Measurements from ENCODE around the gene HOXA11. TPM values are rescaled to one million over a fixed set of nuclear protein-coding genes. Genes with fewer than 3 reads are reported as not detected.

Gene HOXA11
- total and polyA plus RNA-seq, 4 donors = not detected

- DNase-seq (ENCODE audit: low spot score) = no peak
- Histone ChIP-seq H3K27ac (ENCODE audit: low read depth in 1 of 2, low read length in 2 of 2) (peak overlapping the region; percentile 52 to 72), H3K9me3 (ENCODE audit: control insufficient read depth in 4 of 4, low read length in 3 of 4) (peaks cover 0 to 11% (median 0%) of the 10 kb centered on the region in 4 donors), H3K9ac (ENCODE audit: low read depth in 1 of 2, low read length in 2 of 2) (no peak overlapping the region), H3K4me3 (ENCODE audit: low read depth in 1 of 3, low read length in 3 of 3) (peak overlapping the region in 1 of 3 donors; percentile 45), H3K27me3 (ENCODE audit: control insufficient read depth in 4 of 4, insufficient read depth in 4 of 4, low read length in 3 of 4) (peaks cover 5 to 30% (median 16%) of the 10 kb centered on the region in 4 donors), H3K36me3 (ENCODE audit: control insufficient read depth in 4 of 4, insufficient read depth in 3 of 4, low read depth in 1 of 4, low read length in 3 of 4) (no peaks in the 10 kb centered on the region), H3K4me1 (ENCODE audit: control insufficient read depth in 4 of 4, insufficient read depth in 4 of 4, low read length in 3 of 4) (peaks cover 0 to 19% (median 8%) of the 10 kb centered on the region in 4 donors)
- no peak for TF ChIP-seq HNF4G (IDR thresholded peaks at IDR 0.05)
- no peak for TF ChIP-seq FOXA1 (IDR thresholded peaks at IDR 0.05)
- TF ChIP-seq MAX (IDR thresholded peaks at IDR 0.05) = no peak
- TF ChIP-seq HNF4A (conservative IDR thresholded peaks at IDR 0.05) = no peak
- TF ChIP-seq GABPA (IDR thresholded peaks at IDR 0.05 in 1 of 2, conservative IDR thresholded peaks at IDR 0.05 in 1 of 2) = no peak
- no peak for TF ChIP-seq ATF3 (IDR thresholded peaks at IDR 0.05)
- no peak for TF ChIP-seq FOXA2 (IDR thresholded peaks at IDR 0.05)
- TF ChIP-seq ZBTB33 (IDR thresholded peaks at IDR 0.05) = no peak
- 10% methylated on average over 29 of the region's 29 CpGs for WGBS
These were observed 42.4 kb downstream of the HOXA11 start for GRCh38 chr7:27142580-27143022.

GRCh38 chr7:27141923-27142579, 43.0 kb downstream of the HOXA11 start:
- H3K36me3 ChIP-seq (ENCODE audit: control insufficient read depth in 4 of 4, insufficient read depth in 3 of 4, low read depth in 1 of 4, low read length in 3 of 4) = no peaks in the 10 kb centered on the region
- no peak overlapping the region for H3K9ac ChIP-seq (ENCODE audit: low read depth in 1 of 2, low read length in 2 of 2)
- no peak for DNase-seq (ENCODE audit: low spot score)
- no peak for TF ChIP-seq RAD21 (IDR thresholded peaks at IDR 0.05)
- TF ChIP-seq CTCF (IDR thresholded peaks at IDR 0.05; ENCODE audit: low read depth, low read length, missing input control) = peak; percentile 2
- 23% methylated on average over 30 of the region's 30 CpGs for WGBS
- peak overlapping the region in 1 of 3 donors; percentile 45 for H3K4me3 ChIP-seq (ENCODE audit: low read depth in 1 of 3, low read length in 3 of 3)
- H3K27ac ChIP-seq (ENCODE audit: low read depth in 1 of 2, low read length in 2 of 2) = peak overlapping the region in 1 of 2 donors; percentile 72
- H3K4me1 ChIP-seq (ENCODE audit: control insufficient read depth in 4 of 4, insufficient read depth in 4 of 4, low read length in 3 of 4) = peaks cover 0 to 14% (median 8%) of the 10 kb centered on the region in 4 donors
- peaks cover 4 to 30% (median 15%) of the 10 kb centered on the region in 4 donors for H3K27me3 ChIP-seq (ENCODE audit: control insufficient read depth in 4 of 4, insufficient read depth in 4 of 4, low read length in 3 of 4)
- peaks cover 0 to 11% (median 0%) of the 10 kb centered on the region in 4 donors for H3K9me3 ChIP-seq (ENCODE audit: control insufficient read depth in 4 of 4, low read length in 3 of 4)

GRCh38 chr7:27141137-27141922, 43.7 kb downstream of the HOXA11 start:
- no peak overlapping the region for H3K9ac ChIP-seq (ENCODE audit: low read depth in 1 of 2, low read length in 2 of 2)
- H3K27ac ChIP-seq (ENCODE audit: low read depth in 1 of 2, low read length in 2 of 2) = no peak overlapping the region
- H3K9me3 ChIP-seq (ENCODE audit: control insufficient read depth in 4 of 4, low read length in 3 of 4) = peaks cover 0 to 11% (median 0%) of the 10 kb centered on the region in 4 donors
- no peaks in the 10 kb centered on the region for H3K36me3 ChIP-seq (ENCODE audit: control insufficient read depth in 4 of 4, insufficient read depth in 3 of 4, low read depth in 1 of 4, low read length in 3 of 4)
- 34% methylated on average over 18 of the region's 18 CpGs for WGBS
- peaks cover 0 to 14% (median 8%) of the 10 kb centered on the region in 4 donors for H3K4me1 ChIP-seq (ENCODE audit: control insufficient read depth in 4 of 4, insufficient read depth in 4 of 4, low read length in 3 of 4)
- peaks cover 6 to 27% (median 14%) of the 10 kb centered on the region in 4 donors for H3K27me3 ChIP-seq (ENCODE audit: control insufficient read depth in 4 of 4, insufficient read depth in 4 of 4, low read length in 3 of 4)
- no peak for DNase-seq (ENCODE audit: low spot score)
- H3K4me3 ChIP-seq (ENCODE audit: low read depth in 1 of 3, low read length in 3 of 3) = no peak overlapping the region
- no peak for TF ChIP-seq HNF4G (IDR thresholded peaks at IDR 0.05)
- no peak for TF ChIP-seq SP1 (IDR thresholded peaks at IDR 0.05)
- no peak for TF ChIP-seq EGR1 (IDR thresholded peaks at IDR 0.05; ENCODE audit: low read depth in 2 of 2)
- no peak for TF ChIP-seq NR2F2 (IDR thresholded peaks at IDR 0.05)
- no peak for TF ChIP-seq ATF3 (IDR thresholded peaks at IDR 0.05)
- TF ChIP-seq TAF1 (conservative IDR thresholded peaks at IDR 0.05) = no peak
- TF ChIP-seq JUND (IDR thresholded peaks at IDR 0.05) = no peak
- no peak for TF ChIP-seq FOXA1 (IDR thresholded peaks at IDR 0.05)
- no peak for TF ChIP-seq ZBTB33 (IDR thresholded peaks at IDR 0.05)
- no peak for TF ChIP-seq CTCF (IDR thresholded peaks at IDR 0.05; ENCODE audit: low read depth, low read length, missing input control)
